ENCODE measurements around the gene TEKT3. TPM values are rescaled to one million over a fixed set of nuclear protein-coding genes. Genes with fewer than 3 reads are reported as not detected.

TEKT3 gene
- total RNA-seq, 4 donors from 2014 or later = 0.51 to 3.3 (median 0.89) TPM

GRCh38 chr17:15340966-15341365 lies 431 bp downstream of the TEKT3 start:
- TF ChIP-seq, protein P1, sequence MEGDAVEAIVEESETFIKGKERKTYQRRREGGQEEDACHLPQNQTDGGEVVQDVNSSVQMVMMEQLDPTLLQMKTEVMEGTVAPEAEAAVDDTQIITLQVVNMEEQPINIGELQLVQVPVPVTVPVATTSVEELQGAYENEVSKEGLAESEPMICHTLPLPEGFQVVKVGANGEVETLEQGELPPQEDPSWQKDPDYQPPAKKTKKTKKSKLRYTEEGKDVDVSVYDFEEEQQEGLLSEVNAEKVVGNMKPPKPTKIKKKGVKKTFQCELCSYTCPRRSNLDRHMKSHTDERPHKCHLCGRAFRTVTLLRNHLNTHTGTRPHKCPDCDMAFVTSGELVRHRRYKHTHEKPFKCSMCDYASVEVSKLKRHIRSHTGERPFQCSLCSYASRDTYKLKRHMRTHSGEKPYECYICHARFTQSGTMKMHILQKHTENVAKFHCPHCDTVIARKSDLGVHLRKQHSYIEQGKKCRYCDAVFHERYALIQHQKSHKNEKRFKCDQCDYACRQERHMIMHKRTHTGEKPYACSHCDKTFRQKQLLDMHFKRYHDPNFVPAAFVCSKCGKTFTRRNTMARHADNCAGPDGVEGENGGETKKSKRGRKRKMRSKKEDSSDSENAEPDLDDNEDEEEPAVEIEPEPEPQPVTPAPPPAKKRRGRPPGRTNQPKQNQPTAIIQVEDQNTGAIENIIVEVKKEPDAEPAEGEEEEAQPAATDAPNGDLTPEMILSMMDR (IDR thresholded peaks at IDR 0.05; ENCODE audit: low read depth) = no peak

DNA sequence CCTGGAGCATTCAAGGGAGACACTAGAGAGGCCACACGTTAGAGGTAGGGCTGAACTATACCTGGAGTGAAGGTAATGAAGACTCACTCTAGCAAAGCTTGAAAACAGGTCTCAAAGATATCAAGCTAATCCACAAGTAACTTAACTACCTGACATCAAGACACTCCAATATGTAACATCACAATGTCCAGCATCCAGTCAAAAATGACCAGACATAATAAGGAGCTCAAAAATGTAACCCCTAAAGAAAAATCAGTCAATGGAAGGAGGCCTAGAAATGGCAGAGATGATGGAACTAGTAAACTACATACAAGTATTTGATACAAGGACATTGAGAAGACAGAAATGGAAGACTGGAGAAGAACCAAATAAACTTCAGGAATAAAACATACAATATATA lies 6.0 kb downstream of the TEKT3 start:
- TF ChIP-seq, protein P1 (IDR thresholded peaks at IDR 0.05; ENCODE audit: low read depth) = no peak

DNA sequence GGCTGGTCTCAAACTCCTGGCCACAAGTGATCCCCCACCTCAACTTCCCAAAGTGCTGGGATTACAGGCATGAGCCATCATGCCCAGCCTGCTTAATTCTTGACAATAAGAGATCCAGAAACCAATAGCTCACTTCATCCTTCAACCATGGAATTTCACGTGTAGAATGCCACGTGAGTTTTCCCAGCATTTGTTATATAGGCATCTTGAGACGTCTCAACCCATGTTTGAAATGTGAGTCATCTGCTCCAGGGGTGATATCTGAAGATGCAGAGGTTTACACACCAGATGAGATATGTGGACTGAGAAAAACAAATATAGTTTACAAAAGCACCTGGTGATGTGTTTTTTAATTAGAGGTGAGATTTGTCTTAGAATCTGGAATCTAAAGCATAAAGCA lies 7.1 kb downstream of the TEKT3 start:
- TF ChIP-seq, protein P1 (IDR thresholded peaks at IDR 0.05; ENCODE audit: low read depth) = no peak

DNA sequence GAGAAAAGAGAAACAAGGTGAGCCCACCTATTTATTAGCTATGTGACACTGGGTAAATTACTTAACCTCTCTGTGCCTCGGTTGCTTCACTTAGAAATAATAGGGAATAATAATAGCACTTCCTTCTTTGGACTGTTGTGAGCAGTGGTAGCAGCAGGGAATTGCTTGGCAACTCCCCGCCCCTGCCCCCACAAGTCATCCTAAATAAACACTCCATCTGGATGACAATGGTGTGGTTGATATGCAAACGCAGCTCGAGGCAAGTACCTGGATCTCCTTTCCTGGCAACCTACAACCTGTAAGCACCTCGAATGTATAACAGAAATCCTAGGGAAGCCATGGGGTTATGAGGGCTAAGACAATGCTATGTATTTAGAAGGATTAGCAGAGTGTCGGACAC lies 9.1 kb downstream of the TEKT3 start:
- TF ChIP-seq, protein P1 (IDR thresholded peaks at IDR 0.05; ENCODE audit: low read depth) = no peak

- TF ChIP-seq, protein P1 (IDR thresholded peaks at IDR 0.05; ENCODE audit: low read depth) = no peak
Observed at GRCh38 chr17:15323131-15323530, 18.3 kb downstream of the TEKT3 start.

- TF ChIP-seq, protein P1 (IDR thresholded peaks at IDR 0.05; ENCODE audit: low read depth) = no peak
Observed at GRCh38 chr17:15321556-15322251, 19.7 kb downstream of the TEKT3 start.

- TF ChIP-seq, protein P1 (IDR thresholded peaks at IDR 0.05; ENCODE audit: low read depth) = no peak
Observed at GRCh38 chr17:15319452-15320010, 21.9 kb downstream of the TEKT3 start.

Measured in subcutaneous adipose tissue (tissue), 4 donors.